ENCODE data around the gene LDLRAD4.

The LDLRAD4 gene

GRCh38 chr18:13482618-13482945, 264.0 kb downstream of the LDLRAD4 start:
- TF ChIP-seq, protein P1, sequence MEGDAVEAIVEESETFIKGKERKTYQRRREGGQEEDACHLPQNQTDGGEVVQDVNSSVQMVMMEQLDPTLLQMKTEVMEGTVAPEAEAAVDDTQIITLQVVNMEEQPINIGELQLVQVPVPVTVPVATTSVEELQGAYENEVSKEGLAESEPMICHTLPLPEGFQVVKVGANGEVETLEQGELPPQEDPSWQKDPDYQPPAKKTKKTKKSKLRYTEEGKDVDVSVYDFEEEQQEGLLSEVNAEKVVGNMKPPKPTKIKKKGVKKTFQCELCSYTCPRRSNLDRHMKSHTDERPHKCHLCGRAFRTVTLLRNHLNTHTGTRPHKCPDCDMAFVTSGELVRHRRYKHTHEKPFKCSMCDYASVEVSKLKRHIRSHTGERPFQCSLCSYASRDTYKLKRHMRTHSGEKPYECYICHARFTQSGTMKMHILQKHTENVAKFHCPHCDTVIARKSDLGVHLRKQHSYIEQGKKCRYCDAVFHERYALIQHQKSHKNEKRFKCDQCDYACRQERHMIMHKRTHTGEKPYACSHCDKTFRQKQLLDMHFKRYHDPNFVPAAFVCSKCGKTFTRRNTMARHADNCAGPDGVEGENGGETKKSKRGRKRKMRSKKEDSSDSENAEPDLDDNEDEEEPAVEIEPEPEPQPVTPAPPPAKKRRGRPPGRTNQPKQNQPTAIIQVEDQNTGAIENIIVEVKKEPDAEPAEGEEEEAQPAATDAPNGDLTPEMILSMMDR (conservative IDR thresholded peaks at IDR 0.05; ENCODE audit: low read depth, low read length) = no peak
- H3K4me3 ChIP-seq (ENCODE audit: low read depth, low read length) = no peak overlapping the region
- no peak for DNase-seq (ENCODE audit: low read depth)

GRCh38 chr18:13483316-13484270, 265.0 kb downstream of the LDLRAD4 start:
- DNase-seq (ENCODE audit: low read depth) = no peak
- TF ChIP-seq, protein P1 (conservative IDR thresholded peaks at IDR 0.05; ENCODE audit: low read depth, low read length) = no peak
- no peak overlapping the region for H3K4me3 ChIP-seq (ENCODE audit: low read depth, low read length)

DNA sequence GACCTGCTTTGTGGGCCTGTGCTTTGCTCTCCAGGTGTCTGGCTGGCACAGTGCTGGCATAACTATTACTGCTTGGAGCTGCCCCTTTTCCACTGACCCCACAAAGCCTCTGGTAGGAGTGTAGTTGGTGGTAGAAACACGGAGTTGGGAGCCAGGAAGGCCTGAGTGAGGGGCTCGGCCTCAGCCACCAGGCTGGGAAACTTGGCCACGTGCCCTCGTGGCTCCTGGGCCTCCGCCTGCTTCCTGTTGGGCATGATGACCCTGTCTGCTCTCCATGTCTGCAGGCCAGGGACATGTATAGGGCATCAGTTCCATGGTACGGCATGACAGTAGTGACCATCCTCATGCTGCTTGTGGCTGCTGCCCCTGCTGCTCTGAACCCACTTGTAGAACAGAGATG, 266.6 kb downstream of the LDLRAD4 start:
- TF ChIP-seq, protein P1 (conservative IDR thresholded peaks at IDR 0.05; ENCODE audit: low read depth, low read length) = no peak

GRCh38 chr18:13485604-13486003, 267.0 kb downstream of the LDLRAD4 start:
- TF ChIP-seq, protein P1 (conservative IDR thresholded peaks at IDR 0.05; ENCODE audit: low read depth, low read length) = no peak
- no peak for DNase-seq (ENCODE audit: low read depth)
- H3K4me3 ChIP-seq (ENCODE audit: low read depth, low read length) = no peak overlapping the region

More for the DNA sequence above, 266.6 kb downstream of the LDLRAD4 start:
- DNase-seq (ENCODE audit: low read depth) = no peak
- H3K4me3 ChIP-seq (ENCODE audit: low read depth, low read length) = no peak overlapping the region

DNA sequence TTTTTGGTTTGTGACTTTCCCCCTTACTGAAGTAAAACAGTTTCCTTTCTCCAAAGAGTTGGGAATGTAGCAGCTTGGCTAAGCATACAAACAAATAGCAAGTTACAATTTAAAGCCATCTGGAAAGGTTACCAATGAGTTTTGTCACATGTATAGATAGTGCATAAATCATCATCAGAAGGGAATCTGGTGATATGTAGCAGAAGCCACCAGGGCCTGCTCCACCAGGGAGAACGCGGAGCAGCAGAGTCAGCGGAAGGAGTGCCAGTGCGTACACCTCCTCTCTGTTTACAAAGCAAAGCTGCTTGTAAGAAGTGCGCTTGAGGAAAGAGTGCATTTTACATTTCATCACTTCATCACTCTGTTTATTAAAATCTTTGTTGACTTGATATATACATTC, 267.7 kb downstream of the LDLRAD4 start:
- TF ChIP-seq, protein P1 (conservative IDR thresholded peaks at IDR 0.05; ENCODE audit: low read depth, low read length) = no peak
- no peak overlapping the region for H3K4me3 ChIP-seq (ENCODE audit: low read depth, low read length)
- no peak for DNase-seq (ENCODE audit: low read depth)

GRCh38 chr18:13486686-13487085, 268.1 kb downstream of the LDLRAD4 start:
- TF ChIP-seq, protein P1 (conservative IDR thresholded peaks at IDR 0.05; ENCODE audit: low read depth, low read length) = no peak
- no peak for DNase-seq (ENCODE audit: low read depth)
- no peak overlapping the region for H3K4me3 ChIP-seq (ENCODE audit: low read depth, low read length)

DNA sequence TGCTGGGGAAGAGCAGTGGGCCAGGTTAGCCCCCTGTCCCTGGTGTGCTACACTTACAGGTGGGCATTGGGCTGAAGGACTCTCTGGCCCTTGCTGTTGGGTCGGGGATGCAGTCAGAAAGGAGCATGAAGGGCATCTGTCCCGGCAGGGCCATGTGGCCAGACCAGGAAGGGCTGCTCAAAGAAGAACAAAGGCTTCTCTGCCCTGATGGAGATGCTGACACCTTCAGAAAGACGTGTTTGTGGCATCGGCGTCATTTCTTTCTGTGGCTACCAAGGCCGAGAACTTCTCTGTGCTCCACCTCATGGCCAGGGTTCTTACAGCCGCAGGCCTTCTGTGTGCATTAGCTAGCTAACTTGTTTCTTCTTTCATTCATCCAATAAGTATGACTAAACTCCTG, 268.7 kb downstream of the LDLRAD4 start:
- DNase-seq (ENCODE audit: low read depth) = no peak
- TF ChIP-seq, protein P1 (conservative IDR thresholded peaks at IDR 0.05; ENCODE audit: low read depth, low read length) = no peak
- H3K4me3 ChIP-seq (ENCODE audit: low read depth, low read length) = no peak overlapping the region
